Stimulated activated CD4-positive, alpha-beta T cell treated with anti-CD3 and anti-CD28 coated beads, Interleukin-2, amount 100 ng/mL, for 24 hours (primary cell): ENCODE results near the gene PRKN.

Experiments used
- DNase-seq, 2 donors: peaks; one replicate each; pipeline ENCODE4 v3.0.0-alpha.2; 2020

Gene PRKN

GRCh38 chr6:162671580-162672165 lies 55.9 kb downstream of the PRKN start:
- no peak for DNase-seq

GRCh38 chr6:162670345-162670744 lies 57.2 kb downstream of the PRKN start:
- DNase-seq: no peak

- no peak for DNase-seq
Observed at GRCh38 chr6:162666246-162666645, 61.3 kb downstream of the PRKN start.

- DNase-seq: no peak
Observed at GRCh38 chr6:162653808-162654207, 73.8 kb downstream of the PRKN start.

- no peak for DNase-seq
Observed at GRCh38 chr6:162651505-162651904, 76.1 kb downstream of the PRKN start.

GRCh38 chr6:162649271-162649670 lies 78.3 kb downstream of the PRKN start:
- DNase-seq: no peak

GRCh38 chr6:162644153-162644552 lies 83.4 kb downstream of the PRKN start:
- DNase-seq: no peak

- no peak for DNase-seq
Observed at GRCh38 chr6:162640756-162641155, 86.8 kb downstream of the PRKN start.

GRCh38 chr6:162639951-162640350 lies 87.6 kb downstream of the PRKN start:
- no peak for DNase-seq

- DNase-seq: no peak
Observed at GRCh38 chr6:162638931-162639574, 88.5 kb downstream of the PRKN start.

- no peak for DNase-seq
Observed at GRCh38 chr6:162637317-162637716, 90.2 kb downstream of the PRKN start.

- no peak for DNase-seq
Observed at GRCh38 chr6:162636167-162636566, 91.4 kb downstream of the PRKN start.

GRCh38 chr6:162631546-162631945 lies 96.0 kb downstream of the PRKN start:
- no peak for DNase-seq

GRCh38 chr6:162630069-162630468 lies 97.5 kb downstream of the PRKN start:
- DNase-seq: no peak

- DNase-seq: no peak
Observed at GRCh38 chr6:162627825-162628224, 99.7 kb downstream of the PRKN start.

- DNase-seq: no peak
Observed at GRCh38 chr6:162627362-162627761, 100.2 kb downstream of the PRKN start.

- DNase-seq: no peak
Observed at GRCh38 chr6:162626869-162627268, 100.7 kb downstream of the PRKN start.

- no peak for DNase-seq
Observed at GRCh38 chr6:162625846-162626540, 101.6 kb downstream of the PRKN start.

GRCh38 chr6:162622572-162622971 lies 105.0 kb downstream of the PRKN start:
- DNase-seq: no peak

GRCh38 chr6:162621246-162621645 lies 106.3 kb downstream of the PRKN start:
- no peak for DNase-seq

- no peak for DNase-seq
Observed at GRCh38 chr6:162620073-162620472, 107.5 kb downstream of the PRKN start.

- no peak for DNase-seq
Observed at GRCh38 chr6:162618448-162619002, 109.0 kb downstream of the PRKN start.

- no peak for DNase-seq
Observed at GRCh38 chr6:162615016-162615705, 112.4 kb downstream of the PRKN start.
